Stimulated activated naive B cell treated with anti-CD40 and anti-IgM and Interleukin-4, amounts not matched to agents 10 μg/mL and 1 μg/mL and 100 μg/mL, for 72 hours (primary cell): ENCODE data around the gene BMPR1A.
"Not testable (repeated sequence)": the region's sequence is repeated elsewhere in the genome, so short reads cannot be mapped to it uniquely, and the experiment has no call there.

Source experiments
- ATAC-seq, 2 donors: fragments of 150-1000 bp; cut with Tn5 transposase; replicated peaks; 2 replicates each; pipeline ENCODE4 v1.10.0; 2021; ENCODE audit warnings: moderate library complexity in 1 of 2
- DNase-seq: peaks from one replicate; pipeline ENCODE4 v3.0.0; 2021
- H3K27ac Mint-ChIP-seq: one replicate; pipeline ENCODE4 v1.8.0; 2022; ENCODE audit warnings: mild to moderate bottlenecking, mixed read lengths
- H3K27me3 Mint-ChIP-seq, 2 donors: one replicate each; pipeline ENCODE4 v1.8.0; 2022; ENCODE audit warnings: mixed read lengths in 2 of 2
- H3K36me3 Mint-ChIP-seq, 2 donors: one replicate each; pipeline ENCODE4 v1.8.0; 2022; ENCODE audit warnings: mixed read lengths in 2 of 2, mild to moderate bottlenecking in 1 of 2
- H3K4me1 Mint-ChIP-seq, 2 donors: one replicate each; pipeline ENCODE4 v1.8.0; 2022; ENCODE audit warnings: mixed read lengths in 2 of 2, mild to moderate bottlenecking in 1 of 2
- H3K4me3 Mint-ChIP-seq, 2 donors: one replicate each; pipeline ENCODE4 v1.8.0; 2022; ENCODE audit warnings: mild to moderate bottlenecking in 2 of 2, mixed read lengths in 2 of 2, moderate library complexity in 1 of 2
- H3K9me3 Mint-ChIP-seq, 2 donors: one replicate each; pipeline ENCODE4 v1.8.0; 2022; ENCODE audit warnings: mixed read lengths in 2 of 2, mild to moderate bottlenecking in 1 of 2

Gene BMPR1A

GRCh38 chr10:86721232-86721631 lies 35.2 kb upstream of the BMPR1A start:
- Mint-ChIP-seq H3K4me1 (peaks cover 2 to 5% of the 10 kb centered on the region in 2 donors), H3K9me3 (no peaks in the 10 kb centered on the region)

GRCh38 chr10:86723009-86723408 lies 33.4 kb upstream of the BMPR1A start:
- no peak for DNase-seq
- H3K4me1 Mint-ChIP-seq = peaks cover 2 to 5% of the 10 kb centered on the region in 2 donors
- no peak overlapping the region for H3K27ac Mint-ChIP-seq
- H3K36me3 Mint-ChIP-seq = no peaks in the 10 kb centered on the region
- peaks cover 23 to 36% of the 10 kb centered on the region in 2 donors for H3K27me3 Mint-ChIP-seq
- no peak overlapping the region for H3K4me3 Mint-ChIP-seq
- H3K9me3 Mint-ChIP-seq = no peaks in the 10 kb centered on the region
- no peak for ATAC-seq

More at GRCh38 chr10:86721232-86721631, 35.2 kb upstream of the BMPR1A start:
- Mint-ChIP-seq H3K36me3 (no peaks in the 10 kb centered on the region), H3K27me3 (peaks cover 22 to 36% of the 10 kb centered on the region in 2 donors), H3K4me3 (no peak overlapping the region), H3K27ac (no peak overlapping the region)
- no peak for ATAC-seq
- no peak for DNase-seq

- Mint-ChIP-seq H3K4me1 (peaks cover 2 to 5% of the 10 kb centered on the region in 2 donors), H3K9me3 (no peaks in the 10 kb centered on the region), H3K4me3 (no peak overlapping the region), H3K27ac (no peak overlapping the region), H3K27me3 (peaks cover 22 to 38% of the 10 kb centered on the region in 2 donors), H3K36me3 (no peaks in the 10 kb centered on the region)
- no peak for ATAC-seq
- DNase-seq = no peak
Observed at GRCh38 chr10:86724445-86724844, 32.0 kb upstream of the BMPR1A start.

GRCh38 chr10:86725980-86726676 lies 30.3 kb upstream of the BMPR1A start:
- no peak overlapping the region for H3K4me3 Mint-ChIP-seq
- peaks cover 2 to 5% of the 10 kb centered on the region in 2 donors for H3K4me1 Mint-ChIP-seq
- H3K36me3 Mint-ChIP-seq = no peaks in the 10 kb centered on the region
- DNase-seq (no peak), ATAC-seq (no peak)
- H3K27ac Mint-ChIP-seq = no peak overlapping the region
- peaks cover 31 to 35% of the 10 kb centered on the region in 2 donors for H3K27me3 Mint-ChIP-seq
- no peaks in the 10 kb centered on the region for H3K9me3 Mint-ChIP-seq

DNA sequence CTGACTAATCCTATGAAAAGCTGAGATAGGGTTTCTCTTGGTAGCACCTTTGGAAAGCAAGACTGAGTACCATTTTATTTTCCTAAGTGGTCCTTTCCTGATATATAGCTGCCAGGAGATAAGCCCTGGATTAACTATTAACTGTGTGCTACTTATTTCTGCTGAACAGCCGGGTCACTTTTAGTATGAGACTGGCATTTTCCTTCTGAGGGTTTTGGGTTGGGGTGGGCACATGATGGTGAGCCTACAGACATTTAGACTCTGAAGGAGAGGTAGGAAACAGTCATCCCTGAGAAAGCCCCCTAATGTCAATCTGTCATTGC lies 29.8 kb upstream of the BMPR1A start:
- H3K4me1 Mint-ChIP-seq = peaks cover 2 to 5% of the 10 kb centered on the region in 2 donors
- no peak for ATAC-seq
- no peaks in the 10 kb centered on the region for H3K9me3 Mint-ChIP-seq
- H3K4me3 Mint-ChIP-seq = no peak overlapping the region
- DNase-seq = no peak
- H3K27ac Mint-ChIP-seq = no peak overlapping the region
- H3K36me3 Mint-ChIP-seq = no peaks in the 10 kb centered on the region
- peaks cover 26 to 31% of the 10 kb centered on the region in 2 donors for H3K27me3 Mint-ChIP-seq

DNA sequence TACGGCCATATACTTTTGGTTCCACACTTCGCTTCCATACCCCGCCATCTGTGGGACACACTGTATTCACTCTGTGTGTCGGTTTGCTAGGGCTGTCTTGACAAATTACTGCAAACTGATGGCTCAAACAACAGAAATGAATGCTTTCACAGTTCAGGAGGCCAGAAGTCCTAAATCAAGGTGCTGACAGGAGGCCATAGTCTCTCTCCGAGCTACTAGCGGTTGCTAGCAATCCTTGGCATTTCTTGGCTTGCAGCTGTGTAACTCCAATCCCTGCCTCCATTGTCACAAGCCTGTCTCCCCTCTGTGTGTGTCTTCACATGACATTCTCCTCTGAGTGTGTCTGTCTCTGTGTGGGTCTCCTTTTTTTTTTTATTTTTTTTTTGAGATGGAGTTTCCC lies 28.9 kb upstream of the BMPR1A start:
- H3K4me1 Mint-ChIP-seq = peaks cover 2 to 5% of the 10 kb centered on the region in 2 donors
- no peaks in the 10 kb centered on the region for H3K9me3 Mint-ChIP-seq
- DNase-seq (no peak), ATAC-seq (no peak)
- H3K4me3 Mint-ChIP-seq = no peak overlapping the region
- H3K36me3 Mint-ChIP-seq = no peaks in the 10 kb centered on the region
- no peak overlapping the region for H3K27ac Mint-ChIP-seq
- peaks cover 23 to 36% of the 10 kb centered on the region in 2 donors for H3K27me3 Mint-ChIP-seq

GRCh38 chr10:86728056-86728455 lies 28.4 kb upstream of the BMPR1A start:
- no peak overlapping the region for H3K27ac Mint-ChIP-seq
- DNase-seq = no peak
- H3K9me3 Mint-ChIP-seq = no peaks in the 10 kb centered on the region
- no peaks in the 10 kb centered on the region for H3K36me3 Mint-ChIP-seq
- no peak overlapping the region for H3K4me3 Mint-ChIP-seq
- H3K4me1 Mint-ChIP-seq = peaks cover 2 to 4% of the 10 kb centered on the region in 2 donors
- H3K27me3 Mint-ChIP-seq = peaks cover 26 to 41% of the 10 kb centered on the region in 2 donors
- ATAC-seq = no peak

DNA sequence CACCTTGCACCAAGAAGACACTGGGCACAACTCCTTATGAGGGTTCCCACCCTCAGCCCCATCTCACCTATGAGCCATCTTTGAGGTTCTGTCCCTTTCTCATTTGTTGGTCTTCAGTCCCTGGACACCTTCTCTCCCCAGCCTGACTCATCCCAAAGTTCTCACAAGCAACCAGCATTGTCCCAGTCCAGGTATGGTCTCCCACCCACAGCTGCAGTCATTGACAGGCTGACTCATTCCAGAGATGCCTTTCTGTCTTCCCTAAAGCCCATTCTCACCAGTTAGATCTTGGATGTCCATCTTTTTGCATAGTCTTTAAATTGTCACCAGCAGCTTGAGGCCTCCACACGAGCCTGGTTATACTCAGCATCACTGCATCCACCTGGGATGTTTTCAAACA lies 26.7 kb upstream of the BMPR1A start:
- Mint-ChIP-seq H3K9me3 (no peaks in the 10 kb centered on the region), H3K27ac (no peak overlapping the region), H3K4me3 (no peak overlapping the region), H3K27me3 (peaks cover 26 to 47% of the 10 kb centered on the region in 2 donors), H3K36me3 (no peaks in the 10 kb centered on the region), H3K4me1 (peaks cover 3 to 10% of the 10 kb centered on the region in 2 donors)
- DNase-seq = no peak
- no peak for ATAC-seq

GRCh38 chr10:86730227-86730626 lies 26.2 kb upstream of the BMPR1A start:
- Mint-ChIP-seq H3K9me3 (no peaks in the 10 kb centered on the region), H3K4me3 (no peak overlapping the region), H3K36me3 (no peaks in the 10 kb centered on the region), H3K27me3 (peaks cover 26 to 52% of the 10 kb centered on the region in 2 donors), H3K27ac (no peak overlapping the region), H3K4me1 (peaks cover 3 to 10% of the 10 kb centered on the region in 2 donors)
- ATAC-seq = no peak
- DNase-seq = no peak

- Mint-ChIP-seq H3K27ac (no peak overlapping the region), H3K9me3 (no peaks in the 10 kb centered on the region), H3K36me3 (no peaks in the 10 kb centered on the region), H3K27me3 (peaks cover 22 to 49% of the 10 kb centered on the region in 2 donors), H3K4me3 (no peak overlapping the region), H3K4me1 (peaks cover 3 to 10% of the 10 kb centered on the region in 2 donors)
- DNase-seq (no peak), ATAC-seq (no peak)
Observed at GRCh38 chr10:86732771-86733170, 23.6 kb upstream of the BMPR1A start.

- peaks cover 3 to 10% of the 10 kb centered on the region in 2 donors for H3K4me1 Mint-ChIP-seq
- no peaks in the 10 kb centered on the region for H3K9me3 Mint-ChIP-seq
- H3K27ac Mint-ChIP-seq = no peak overlapping the region
- H3K4me3 Mint-ChIP-seq = no peak overlapping the region
- ATAC-seq = no peak
- no peaks in the 10 kb centered on the region for H3K36me3 Mint-ChIP-seq
- H3K27me3 Mint-ChIP-seq = peaks cover 22 to 45% of the 10 kb centered on the region in 2 donors
- no peak for DNase-seq
Observed at GRCh38 chr10:86733260-86733671, 23.2 kb upstream of the BMPR1A start.

- H3K4me3 Mint-ChIP-seq = no peak overlapping the region
- H3K4me1 Mint-ChIP-seq = peaks cover 3 to 10% of the 10 kb centered on the region in 2 donors
Observed at GRCh38 chr10:86734207-86734988, 22.0 kb upstream of the BMPR1A start.

GRCh38 chr10:86735278-86735677 lies 21.1 kb upstream of the BMPR1A start:
- H3K36me3 Mint-ChIP-seq, DNase-seq, H3K9me3 Mint-ChIP-seq, H3K27ac Mint-ChIP-seq, ATAC-seq, H3K4me3 Mint-ChIP-seq: not testable (repeated sequence)
- Mint-ChIP-seq H3K27me3 (peaks cover 19 to 42% of the 10 kb centered on the region in 2 donors), H3K4me1 (peaks cover 3 to 10% of the 10 kb centered on the region in 2 donors)

More at GRCh38 chr10:86734207-86734988, 22.0 kb upstream of the BMPR1A start:
- peaks cover 23 to 47% of the 10 kb centered on the region in 2 donors for H3K27me3 Mint-ChIP-seq
- no peak overlapping the region for H3K27ac Mint-ChIP-seq
- peak; percentile 82 to 85 for ATAC-seq
- DNase-seq = no peak
- H3K9me3 Mint-ChIP-seq = no peaks in the 10 kb centered on the region
- H3K36me3 Mint-ChIP-seq = no peaks in the 10 kb centered on the region

- H3K9me3 Mint-ChIP-seq = no peaks in the 10 kb centered on the region
- H3K27me3 Mint-ChIP-seq = peaks cover 19 to 40% of the 10 kb centered on the region in 2 donors
- H3K4me1 Mint-ChIP-seq = no peaks in the 10 kb centered on the region
- no peak for ATAC-seq
- H3K27ac Mint-ChIP-seq = no peak overlapping the region
- no peaks in the 10 kb centered on the region for H3K36me3 Mint-ChIP-seq
- no peak overlapping the region for H3K4me3 Mint-ChIP-seq
- DNase-seq = no peak
Observed at GRCh38 chr10:86742230-86742629, 14.2 kb upstream of the BMPR1A start.
